Mammary epithelial cell (primary cell): Measurements from ENCODE around the gene GAB2.

Experiments used
- EZH2 ChIP-seq: IDR thresholded peaks from 2 replicates; pipeline ENCODE4 v1.6.1; 2012; ENCODE audit warnings: low read length, inconsistent platforms, borderline replicate concordance
- TF ChIP-seq, protein P1 (sequence below), 2 donors: IDR thresholded peaks in 1 of 2; conservative IDR thresholded peaks in 1 of 2; 2 replicates each; pipeline ENCODE4 v1.5.1; 2011 to 2012; ENCODE audit warnings: inconsistent platforms in 2 of 2, low read length in 2 of 2, mild to moderate bottlenecking in 2 of 2, control low read depth in 1 of 2, low read depth in 1 of 2; ENCODE audit not compliant: insufficient read depth in 1 of 2; ENCODE audit errors: extremely low read depth in 1 of 2

DNA sequence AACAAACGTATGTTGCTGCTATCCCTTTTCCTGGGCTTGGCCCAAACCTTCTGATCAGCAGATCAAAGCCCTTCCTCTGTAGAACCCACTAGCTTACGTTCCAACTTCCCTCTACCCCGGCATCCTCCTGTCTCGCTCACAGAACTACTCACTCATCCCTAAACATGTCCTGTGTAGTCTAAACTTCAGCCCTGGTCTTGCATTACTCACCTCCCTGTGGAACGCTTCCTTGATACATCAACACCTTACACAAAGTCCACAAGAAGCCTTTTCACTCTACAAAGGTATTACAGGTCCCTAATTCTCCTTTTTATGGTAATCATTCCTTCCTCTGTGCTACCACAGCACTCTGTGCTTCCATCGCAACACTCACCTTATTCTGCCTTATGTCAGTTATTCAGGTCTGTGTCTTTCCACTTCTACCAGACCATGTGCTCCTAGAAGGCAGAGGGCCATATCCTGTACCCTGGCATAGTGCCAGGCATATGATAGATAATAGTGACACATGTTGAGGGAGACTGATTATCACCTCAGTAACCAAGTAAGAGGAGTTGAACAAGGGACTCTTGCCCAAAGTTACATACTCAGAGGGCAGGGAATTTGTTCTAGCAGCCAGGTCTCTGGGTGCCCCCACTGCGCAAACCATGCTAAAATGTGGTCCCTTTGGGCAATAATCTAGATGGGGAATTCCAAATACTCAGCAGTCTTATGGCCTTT lies 187.3 kb downstream of the GAB2 start:
- TF ChIP-seq, protein P1, sequence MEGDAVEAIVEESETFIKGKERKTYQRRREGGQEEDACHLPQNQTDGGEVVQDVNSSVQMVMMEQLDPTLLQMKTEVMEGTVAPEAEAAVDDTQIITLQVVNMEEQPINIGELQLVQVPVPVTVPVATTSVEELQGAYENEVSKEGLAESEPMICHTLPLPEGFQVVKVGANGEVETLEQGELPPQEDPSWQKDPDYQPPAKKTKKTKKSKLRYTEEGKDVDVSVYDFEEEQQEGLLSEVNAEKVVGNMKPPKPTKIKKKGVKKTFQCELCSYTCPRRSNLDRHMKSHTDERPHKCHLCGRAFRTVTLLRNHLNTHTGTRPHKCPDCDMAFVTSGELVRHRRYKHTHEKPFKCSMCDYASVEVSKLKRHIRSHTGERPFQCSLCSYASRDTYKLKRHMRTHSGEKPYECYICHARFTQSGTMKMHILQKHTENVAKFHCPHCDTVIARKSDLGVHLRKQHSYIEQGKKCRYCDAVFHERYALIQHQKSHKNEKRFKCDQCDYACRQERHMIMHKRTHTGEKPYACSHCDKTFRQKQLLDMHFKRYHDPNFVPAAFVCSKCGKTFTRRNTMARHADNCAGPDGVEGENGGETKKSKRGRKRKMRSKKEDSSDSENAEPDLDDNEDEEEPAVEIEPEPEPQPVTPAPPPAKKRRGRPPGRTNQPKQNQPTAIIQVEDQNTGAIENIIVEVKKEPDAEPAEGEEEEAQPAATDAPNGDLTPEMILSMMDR (conservative IDR thresholded peaks at IDR 0.05 in 1 of 2, IDR thresholded peaks at IDR 0.05 in 1 of 2; ENCODE audit: extremely low read depth in 1 of 2, insufficient read depth in 1 of 2, low read depth in 1 of 2, low read length in 2 of 2): no peak
- TF ChIP-seq EZH2: no peak
